Neural progenitor cell (in vitro differentiated cells): ENCODE data around the gene PPM1L. TPM values are rescaled to one million over a fixed set of nuclear protein-coding genes. Genes with fewer than 3 reads are reported as not detected.

ENCODE experiments used
- DNase-seq: peaks from one replicate; pipeline ENCODE4 v3.0.0-alpha.2; 2016; ENCODE audit warnings: low spot score
- H2AFZ ChIP-seq: fragments of 200-600 bp; sonication (generic); replicated peaks from 2 replicates; pipeline ENCODE4 v1.6.1; 2016; ENCODE audit warnings: antibody characterized with exemption
- H3F3A ChIP-seq: fragments of 200-600 bp; sonication (generic); 2 replicates; pipeline ENCODE4 v1.6.1; 2016; ENCODE audit warnings: antibody characterized with exemption, low read depth
- H3K27ac ChIP-seq: fragments of 200-600 bp; sonication (generic); 2 replicates; pipeline ENCODE4 v1.5.1; 2016; ENCODE audit warnings: mild to moderate bottlenecking
- H3K27me3 ChIP-seq: fragments of 200-600 bp; sonication (generic); 2 replicates; pipeline ENCODE4 v1.6.1; 2016; ENCODE audit warnings: mild to moderate bottlenecking, moderate library complexity
- H3K36me3 ChIP-seq: fragments of 200-600 bp; sonication (generic); 2 replicates; pipeline ENCODE4 v1.5.1; 2016
- H3K4me1 ChIP-seq: fragments of 200-600 bp; sonication (generic); 2 replicates; pipeline ENCODE4 v1.6.1; 2016; ENCODE audit warnings: mixed run types
- H3K4me2 ChIP-seq: fragments of 200-600 bp; sonication (generic); 2 replicates; pipeline ENCODE4 v1.6.1; 2016
- H3K4me3 ChIP-seq: fragments of 200-600 bp; sonication (generic); 2 replicates; pipeline ENCODE4 v1.5.1; 2016
- H3K79me2 ChIP-seq: fragments of 200-600 bp; sonication (generic); 2 replicates; pipeline ENCODE4 v1.6.1; 2016; ENCODE audit warnings: low read depth
- H3K9ac ChIP-seq: fragments of 200-600 bp; sonication (generic); 2 replicates; pipeline ENCODE4 v1.6.1; 2016
- H3K9me3 ChIP-seq: fragments of 200-600 bp; sonication (generic); 2 replicates; pipeline ENCODE4 v1.5.1; 2016; ENCODE audit warnings: low read depth
- H4K20me1 ChIP-seq: fragments of 200-600 bp; sonication (generic); 2 replicates; pipeline ENCODE4 v1.6.1; 2016; ENCODE audit warnings: low read depth
- H3K27ac Mint-ChIP-seq: 3 replicates; pipeline ENCODE4 v1.8.0; 2021; ENCODE audit warnings: mixed read lengths
- H3K27me3 Mint-ChIP-seq: 2 replicates; pipeline ENCODE4 v1.8.0; 2022; ENCODE audit warnings: low read depth, mild to moderate bottlenecking, inconsistent platforms, moderate library complexity, mixed read lengths; ENCODE audit not compliant: insufficient read depth
- H3K36me3 Mint-ChIP-seq: 3 replicates; pipeline ENCODE4 v1.8.0; 2021; ENCODE audit warnings: mixed read lengths
- H3K4me1 Mint-ChIP-seq: 3 replicates; pipeline ENCODE4 v1.8.0; 2021; ENCODE audit warnings: mixed read lengths
- H3K4me3 Mint-ChIP-seq: 3 replicates; pipeline ENCODE4 v1.8.0; 2021; ENCODE audit warnings: mild to moderate bottlenecking, moderate library complexity, mixed read lengths
- H3K9me3 Mint-ChIP-seq: 3 replicates; pipeline ENCODE4 v1.8.0; 2020; ENCODE audit warnings: mixed read lengths
- CTCF ChIP-seq: fragments of 200-600 bp; sonication (generic); IDR thresholded peaks from 2 replicates; pipeline ENCODE4 v1.5.1; 2017; ENCODE audit warnings: antibody characterized with exemption, mild to moderate bottlenecking
- EZH2 ChIP-seq: fragments of 200-600 bp; sonication (generic); IDR thresholded peaks from 2 replicates; pipeline ENCODE4 v1.6.1; 2017; ENCODE audit warnings: antibody characterized with exemption, mild to moderate bottlenecking, moderate library complexity
- EZH2phosphoT487 ChIP-seq: fragments of 200-600 bp; sonication (generic); IDR thresholded peaks from 2 replicates; pipeline ENCODE4 v1.6.1; 2017; ENCODE audit warnings: antibody characterized with exemption
- total RNA-seq: library from RNA; depleted of rRNA; stranded (reverse); fragments of >200 nt; gene quantifications from 2 replicates; pipeline ENCODE4 v1.2.3, GENCODE V29; 2015; ENCODE audit warnings: low replicate concordance

Gene PPM1L
- total RNA-seq, 1 donor from 2014 or later = 16.5 TPM

- Mint-ChIP-seq H3K27me3 (no peaks in the 10 kb centered on the region), H3K27ac (no peak overlapping the region), H3K4me1 (peaks cover 11% of the 10 kb centered on the region), H3K9me3 (peaks cover 6% of the 10 kb centered on the region), H3K36me3 (no peaks in the 10 kb centered on the region), H3K4me3 (no peak overlapping the region)
- Histone ChIP-seq H3K79me2 (peaks cover 9% of the 10 kb centered on the region), H3K9ac (no peak overlapping the region), H3K4me2 (no peak overlapping the region), H2AFZ (no peak overlapping the region), H3K9me3 (no peaks in the 10 kb centered on the region), H3K4me3 (no peak overlapping the region), H3K36me3 (no peaks in the 10 kb centered on the region), H4K20me1 (no peaks in the 10 kb centered on the region), H3K4me1 (no peaks in the 10 kb centered on the region), H3F3A (no peaks in the 10 kb centered on the region), H3K27ac (no peak overlapping the region), H3K27me3 (no peaks in the 10 kb centered on the region)
- TF ChIP-seq CTCF (no peak), EZH2phosphoT487 (no peak), EZH2 (no peak)
- no peak for DNase-seq
These were observed 84.6 kb downstream of the PPM1L start for GRCh38 chr3:160840590-160840989.

GRCh38 chr3:160841455-160841854, 85.4 kb downstream of the PPM1L start:
- no peak overlapping the region for H3K4me3 Mint-ChIP-seq
- TF ChIP-seq EZH2 (no peak), EZH2phosphoT487 (no peak), CTCF (no peak)
- H3K27ac Mint-ChIP-seq = no peak overlapping the region
- H3K27me3 Mint-ChIP-seq = no peaks in the 10 kb centered on the region
- Histone ChIP-seq H3K27me3 (no peaks in the 10 kb centered on the region), H3K36me3 (no peaks in the 10 kb centered on the region), H3K9me3 (no peaks in the 10 kb centered on the region), H3K4me1 (no peaks in the 10 kb centered on the region), H3F3A (no peaks in the 10 kb centered on the region), H3K79me2 (peaks cover 9% of the 10 kb centered on the region), H3K9ac (no peak overlapping the region), H3K4me2 (no peak overlapping the region), H3K27ac (no peak overlapping the region), H4K20me1 (no peaks in the 10 kb centered on the region), H2AFZ (no peak overlapping the region), H3K4me3 (no peak overlapping the region)
- peaks cover 11% of the 10 kb centered on the region for H3K4me1 Mint-ChIP-seq
- DNase-seq = no peak
- no peaks in the 10 kb centered on the region for H3K36me3 Mint-ChIP-seq
- H3K9me3 Mint-ChIP-seq = peaks cover 6% of the 10 kb centered on the region

DNA sequence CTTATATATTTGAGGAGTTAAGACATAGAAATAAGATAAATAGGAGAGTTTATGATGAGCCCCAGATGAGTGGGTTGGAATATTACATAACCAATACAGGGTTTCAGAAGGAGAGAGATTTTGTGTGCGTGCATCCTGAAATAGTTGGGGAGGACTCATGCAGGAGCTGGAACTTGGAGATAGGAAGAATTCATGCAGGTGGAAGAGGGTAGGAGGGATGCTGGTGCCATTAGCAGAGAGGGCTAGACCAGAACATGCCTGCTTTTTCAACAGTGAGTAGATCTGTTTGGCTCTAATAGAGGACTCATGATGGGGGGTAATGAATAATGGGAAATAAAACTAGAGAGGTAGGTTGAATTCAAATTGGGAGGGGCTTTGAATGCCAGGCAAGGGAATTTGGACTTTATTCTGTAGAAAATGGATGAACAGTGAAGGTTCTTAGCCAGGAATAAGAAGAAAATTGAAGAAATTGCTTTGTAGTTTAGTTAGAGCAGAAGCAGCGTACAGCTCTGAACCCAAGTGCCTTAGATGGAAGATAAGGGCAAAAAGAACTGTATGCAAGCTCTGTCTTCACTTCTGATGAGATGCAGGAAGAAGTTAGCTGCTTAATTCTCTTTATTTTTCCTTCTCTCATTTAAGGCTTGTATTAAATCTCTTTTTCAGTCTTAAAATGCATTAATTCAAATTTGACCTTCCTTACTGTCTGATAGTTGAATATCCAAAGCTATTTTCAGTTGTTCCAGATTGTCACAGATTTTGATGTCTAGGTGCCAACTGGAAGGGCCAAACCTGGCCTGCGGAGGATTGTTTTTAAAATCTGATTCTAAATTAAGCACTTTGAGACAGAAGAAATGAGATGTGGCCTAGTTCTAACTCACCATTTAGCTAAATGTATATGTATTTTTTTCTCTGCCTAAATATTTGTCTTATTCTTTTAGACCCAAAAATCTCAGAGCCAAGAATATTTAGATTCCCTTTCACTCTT, 86.3 kb downstream of the PPM1L start:
- Histone ChIP-seq H4K20me1 (no peaks in the 10 kb centered on the region), H3K4me2 (no peak overlapping the region), H3K4me1 (no peaks in the 10 kb centered on the region), H3K27ac (no peak overlapping the region), H3K4me3 (no peak overlapping the region), H3K9ac (no peak overlapping the region), H3K27me3 (no peaks in the 10 kb centered on the region), H3K79me2 (peaks cover 9% of the 10 kb centered on the region), H3F3A (no peaks in the 10 kb centered on the region), H3K9me3 (no peaks in the 10 kb centered on the region), H2AFZ (no peak overlapping the region), H3K36me3 (no peaks in the 10 kb centered on the region)
- no peaks in the 10 kb centered on the region for H3K36me3 Mint-ChIP-seq
- H3K27ac Mint-ChIP-seq = no peak overlapping the region
- H3K4me3 Mint-ChIP-seq = no peak overlapping the region
- no peak for TF ChIP-seq CTCF
- no peak for TF ChIP-seq EZH2phosphoT487
- no peak for TF ChIP-seq EZH2
- peaks cover 6% of the 10 kb centered on the region for H3K9me3 Mint-ChIP-seq
- no peak for DNase-seq
- peaks cover 5% of the 10 kb centered on the region for H3K4me1 Mint-ChIP-seq
- H3K27me3 Mint-ChIP-seq = no peaks in the 10 kb centered on the region
